Measurements from ENCODE around the gene RXFP3. TPM values are rescaled to one million over a fixed set of nuclear protein-coding genes. Genes with fewer than 3 reads are reported as not detected.

Gene RXFP3
- total and polyA plus RNA-seq, 9 donors, result not detected

DNA sequence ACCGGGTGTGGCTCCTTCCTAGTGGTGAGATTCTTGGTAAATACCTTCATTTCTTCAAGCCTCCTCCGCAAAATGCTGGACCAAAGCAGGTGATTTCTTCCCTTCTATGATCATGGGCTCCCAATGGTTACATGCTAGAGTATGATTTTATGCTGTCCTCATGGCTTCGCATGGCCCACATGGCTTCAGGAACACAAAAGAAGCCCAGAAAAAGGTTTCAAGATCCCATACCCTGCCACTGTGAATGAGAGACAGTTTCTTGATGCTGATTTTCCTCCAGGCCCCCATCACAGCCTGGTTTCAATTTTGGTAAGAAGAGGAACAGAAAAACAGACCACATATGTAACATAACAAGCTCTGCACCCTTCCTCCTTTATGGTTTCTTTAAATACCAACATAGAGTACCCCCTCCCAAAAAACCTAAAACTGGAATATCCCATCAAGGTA lies 2.4 kb upstream of the RXFP3 start:
- Histone ChIP-seq H3K9me3 (replicated peaks; ENCODE audit: control insufficient read depth, low read depth, low read length) (no peaks in the 10 kb centered on the region), H3K36me3 (ENCODE audit: control insufficient read depth, insufficient read depth, low read length) (no peaks in the 10 kb centered on the region), H3K4me1 (ENCODE audit: control insufficient read depth, insufficient read depth, low read length) (peaks cover 9% of the 10 kb centered on the region), H3K27ac (ENCODE audit: low read length) (no peak overlapping the region), H3K4me3 (ENCODE audit: low read length) (no peak overlapping the region), H3K27me3 (ENCODE audit: control insufficient read depth, insufficient read depth, low read length) (peaks cover 31% of the 10 kb centered on the region)
- no peak for DNase-seq
- WGBS (ENCODE audit: insufficient coverage), result 78% methylated on average over 1 of the region's 3 CpGs

DNA sequence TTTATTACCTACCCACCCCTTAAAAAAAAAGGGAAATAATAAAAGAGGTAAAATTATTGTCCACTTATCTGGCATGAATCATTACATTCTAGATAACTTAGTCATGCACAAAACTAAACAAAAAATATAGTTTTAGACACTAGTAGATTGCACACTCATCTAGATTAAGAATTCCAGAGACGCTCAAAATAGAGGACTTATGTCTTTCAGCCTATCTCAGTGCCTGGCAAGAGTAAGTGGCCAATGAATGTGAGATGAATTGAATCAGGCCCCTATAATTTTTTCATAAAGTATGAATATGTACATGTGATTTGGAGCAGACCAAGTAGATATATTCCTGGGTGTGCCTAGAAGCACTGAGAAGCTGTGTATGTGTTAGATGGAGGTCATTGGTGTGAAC lies 2.0 kb upstream of the RXFP3 start:
- peaks cover 9% of the 10 kb centered on the region for H3K4me1 ChIP-seq (ENCODE audit: control insufficient read depth, insufficient read depth, low read length)
- no peak for DNase-seq
- H3K36me3 ChIP-seq (ENCODE audit: control insufficient read depth, insufficient read depth, low read length), result no peaks in the 10 kb centered on the region
- H3K27me3 ChIP-seq (ENCODE audit: control insufficient read depth, insufficient read depth, low read length), result peaks cover 35% of the 10 kb centered on the region
- WGBS (ENCODE audit: insufficient coverage), result no CpG with 5 or more reads among the region's 1 CpG
- H3K9me3 ChIP-seq (replicated peaks; ENCODE audit: control insufficient read depth, low read depth, low read length), result no peaks in the 10 kb centered on the region
- H3K4me3 ChIP-seq (ENCODE audit: low read length), result no peak overlapping the region
- no peak overlapping the region for H3K27ac ChIP-seq (ENCODE audit: low read length)

DNA sequence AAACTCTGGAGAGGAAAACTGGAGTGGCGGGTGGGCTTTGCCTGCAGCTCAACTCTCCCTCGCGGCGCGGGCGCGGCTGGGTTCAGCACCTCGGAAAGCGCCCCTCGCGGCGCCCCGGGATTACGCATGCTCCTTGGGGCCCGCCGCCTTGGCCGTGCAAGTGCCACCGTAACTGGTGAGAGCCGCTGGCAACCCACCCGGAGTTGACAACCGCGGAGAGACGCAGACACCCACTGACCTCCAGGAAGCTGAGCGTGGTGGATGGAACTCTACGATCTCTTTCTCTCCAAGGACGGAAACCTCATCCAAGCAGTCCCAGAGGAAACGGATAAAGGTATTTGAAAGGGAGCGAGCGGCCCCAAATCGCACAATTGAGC lies 194 bp upstream of the RXFP3 start:
- Histone ChIP-seq H3K4me3 (ENCODE audit: low read length) (peak overlapping the region; percentile 28), H3K9me3 (replicated peaks; ENCODE audit: control insufficient read depth, low read depth, low read length) (no peaks in the 10 kb centered on the region), H3K27me3 (ENCODE audit: control insufficient read depth, insufficient read depth, low read length) (peaks cover 44% of the 10 kb centered on the region), H3K36me3 (ENCODE audit: control insufficient read depth, insufficient read depth, low read length) (no peaks in the 10 kb centered on the region), H3K27ac (ENCODE audit: low read length) (no peak overlapping the region), H3K4me1 (ENCODE audit: control insufficient read depth, insufficient read depth, low read length) (peaks cover 9% of the 10 kb centered on the region)
- peak; percentile 71 for DNase-seq
- under 1% methylated on average over 23 of the region's 30 CpGs for WGBS (ENCODE audit: insufficient coverage)

DNA sequence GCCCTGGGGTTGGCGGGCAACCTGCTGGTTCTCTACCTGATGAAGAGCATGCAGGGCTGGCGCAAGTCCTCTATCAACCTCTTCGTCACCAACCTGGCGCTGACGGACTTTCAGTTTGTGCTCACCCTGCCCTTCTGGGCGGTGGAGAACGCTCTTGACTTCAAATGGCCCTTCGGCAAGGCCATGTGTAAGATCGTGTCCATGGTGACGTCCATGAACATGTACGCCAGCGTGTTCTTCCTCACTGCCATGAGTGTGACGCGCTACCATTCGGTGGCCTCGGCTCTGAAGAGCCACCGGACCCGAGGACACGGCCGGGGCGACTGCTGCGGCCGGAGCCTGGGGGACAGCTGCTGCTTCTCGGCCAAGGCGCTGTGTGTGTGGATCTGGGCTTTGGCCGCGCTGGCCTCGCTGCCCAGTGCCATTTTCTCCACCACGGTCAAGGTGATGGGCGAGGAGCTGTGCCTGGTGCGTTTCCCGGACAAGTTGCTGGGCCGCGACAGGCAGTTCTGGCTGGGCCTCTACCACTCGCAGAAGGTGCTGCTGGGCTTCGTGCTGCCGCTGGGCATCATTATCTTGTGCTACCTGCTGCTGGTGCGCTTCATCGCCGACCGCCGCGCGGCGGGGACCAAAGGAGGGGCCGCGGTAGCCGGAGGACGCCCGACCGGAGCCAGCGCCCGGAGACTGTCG lies 976 bp downstream of the RXFP3 start:
- no peak overlapping the region for H3K27ac ChIP-seq (ENCODE audit: low read length)
- no peak for DNase-seq
- peaks cover 49% of the 10 kb centered on the region for H3K27me3 ChIP-seq (ENCODE audit: control insufficient read depth, insufficient read depth, low read length)
- H3K36me3 ChIP-seq (ENCODE audit: control insufficient read depth, insufficient read depth, low read length), result no peaks in the 10 kb centered on the region
- peaks cover 9% of the 10 kb centered on the region for H3K4me1 ChIP-seq (ENCODE audit: control insufficient read depth, insufficient read depth, low read length)
- H3K4me3 ChIP-seq (ENCODE audit: low read length), result no peak overlapping the region
- WGBS (ENCODE audit: insufficient coverage), result 44% methylated on average over 53 of the region's 54 CpGs
- no peaks in the 10 kb centered on the region for H3K9me3 ChIP-seq (replicated peaks; ENCODE audit: control insufficient read depth, low read depth, low read length)

DNA sequence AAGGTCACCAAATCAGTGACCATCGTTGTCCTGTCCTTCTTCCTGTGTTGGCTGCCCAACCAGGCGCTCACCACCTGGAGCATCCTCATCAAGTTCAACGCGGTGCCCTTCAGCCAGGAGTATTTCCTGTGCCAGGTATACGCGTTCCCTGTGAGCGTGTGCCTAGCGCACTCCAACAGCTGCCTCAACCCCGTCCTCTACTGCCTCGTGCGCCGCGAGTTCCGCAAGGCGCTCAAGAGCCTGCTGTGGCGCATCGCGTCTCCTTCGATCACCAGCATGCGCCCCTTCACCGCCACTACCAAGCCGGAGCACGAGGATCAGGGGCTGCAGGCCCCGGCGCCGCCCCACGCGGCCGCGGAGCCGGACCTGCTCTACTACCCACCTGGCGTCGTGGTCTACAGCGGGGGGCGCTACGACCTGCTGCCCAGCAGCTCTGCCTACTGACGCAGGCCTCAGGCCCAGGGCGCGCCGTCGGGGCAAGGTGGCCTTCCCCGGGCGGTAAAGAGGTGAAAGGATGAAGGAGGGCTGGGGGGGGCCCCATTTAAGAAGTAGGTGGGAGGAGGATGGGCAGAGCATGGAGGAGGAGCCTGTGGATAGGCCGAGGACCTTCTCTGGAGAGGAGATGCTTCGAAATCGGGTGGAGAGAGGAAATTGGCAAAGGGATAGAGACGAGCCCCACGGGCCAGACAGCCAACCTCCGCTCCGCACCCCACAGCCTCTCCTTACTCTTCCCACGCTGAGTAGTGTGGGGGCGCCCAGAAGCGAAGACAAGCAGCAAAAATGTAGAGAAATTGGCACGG lies 1.7 kb downstream of the RXFP3 start:
- no peaks in the 10 kb centered on the region for H3K9me3 ChIP-seq (replicated peaks; ENCODE audit: control insufficient read depth, low read depth, low read length)
- no peaks in the 10 kb centered on the region for H3K36me3 ChIP-seq (ENCODE audit: control insufficient read depth, insufficient read depth, low read length)
- H3K27ac ChIP-seq (ENCODE audit: low read length), result no peak overlapping the region
- H3K4me1 ChIP-seq (ENCODE audit: control insufficient read depth, insufficient read depth, low read length), result peaks cover 9% of the 10 kb centered on the region
- 32% methylated on average over 48 of the region's 54 CpGs for WGBS (ENCODE audit: insufficient coverage)
- H3K4me3 ChIP-seq (ENCODE audit: low read length), result no peak overlapping the region
- DNase-seq, result no peak
- peaks cover 53% of the 10 kb centered on the region for H3K27me3 ChIP-seq (ENCODE audit: control insufficient read depth, insufficient read depth, low read length)

DNA sequence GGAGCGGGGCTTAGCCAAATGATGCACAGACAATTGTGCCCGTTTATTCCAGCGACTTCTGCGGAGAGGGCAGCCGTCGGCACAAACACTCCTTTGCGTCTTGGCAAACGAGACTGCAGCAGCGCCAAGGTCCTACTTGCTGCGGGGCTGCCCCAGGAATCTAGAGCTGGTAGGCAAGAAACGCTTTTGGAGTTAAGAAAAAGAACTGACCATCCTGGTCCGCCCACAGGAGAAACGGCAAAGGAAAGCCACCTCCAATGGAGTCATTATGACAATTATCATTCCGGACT lies 2.3 kb downstream of the RXFP3 start:
- WGBS (ENCODE audit: insufficient coverage), result 36% methylated on average over 14 of the region's 14 CpGs
- H3K4me3 ChIP-seq (ENCODE audit: low read length), result no peak overlapping the region
- H3K9me3 ChIP-seq (replicated peaks; ENCODE audit: control insufficient read depth, low read depth, low read length), result no peaks in the 10 kb centered on the region
- H3K27me3 ChIP-seq (ENCODE audit: control insufficient read depth, insufficient read depth, low read length), result peaks cover 53% of the 10 kb centered on the region
- no peak for DNase-seq
- H3K27ac ChIP-seq (ENCODE audit: low read length), result no peak overlapping the region
- peaks cover 9% of the 10 kb centered on the region for H3K4me1 ChIP-seq (ENCODE audit: control insufficient read depth, insufficient read depth, low read length)
- H3K36me3 ChIP-seq (ENCODE audit: control insufficient read depth, insufficient read depth, low read length), result no peaks in the 10 kb centered on the region

DNA sequence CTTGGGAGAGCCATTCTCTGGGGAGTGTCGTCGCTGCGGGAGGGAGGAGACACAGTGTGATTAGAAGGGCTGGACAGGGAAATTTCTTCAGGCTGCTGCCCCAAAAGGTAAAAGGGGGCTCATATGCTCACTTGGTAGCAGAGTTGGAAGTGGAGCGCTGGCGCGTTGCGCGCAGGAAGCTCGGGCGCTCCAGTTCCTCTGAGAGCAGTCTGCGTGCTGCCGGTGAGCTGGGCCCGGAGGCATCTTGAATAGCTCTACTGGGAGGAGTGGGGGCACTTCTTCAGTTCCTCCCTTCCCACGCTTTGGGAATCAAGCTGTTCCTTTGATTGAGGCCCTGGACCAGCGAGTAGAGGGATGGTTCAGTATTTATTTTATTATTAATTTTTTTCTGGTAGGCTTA lies 2.7 kb downstream of the RXFP3 start:
- Histone ChIP-seq H3K4me1 (ENCODE audit: control insufficient read depth, insufficient read depth, low read length) (peaks cover 9% of the 10 kb centered on the region), H3K27ac (ENCODE audit: low read length) (no peak overlapping the region), H3K27me3 (ENCODE audit: control insufficient read depth, insufficient read depth, low read length) (peaks cover 53% of the 10 kb centered on the region), H3K4me3 (ENCODE audit: low read length) (no peak overlapping the region), H3K36me3 (ENCODE audit: control insufficient read depth, insufficient read depth, low read length) (no peaks in the 10 kb centered on the region), H3K9me3 (replicated peaks; ENCODE audit: control insufficient read depth, low read depth, low read length) (no peaks in the 10 kb centered on the region)
- DNase-seq, result no peak
- WGBS (ENCODE audit: insufficient coverage), result 19% methylated on average over 10 of the region's 15 CpGs

DNA sequence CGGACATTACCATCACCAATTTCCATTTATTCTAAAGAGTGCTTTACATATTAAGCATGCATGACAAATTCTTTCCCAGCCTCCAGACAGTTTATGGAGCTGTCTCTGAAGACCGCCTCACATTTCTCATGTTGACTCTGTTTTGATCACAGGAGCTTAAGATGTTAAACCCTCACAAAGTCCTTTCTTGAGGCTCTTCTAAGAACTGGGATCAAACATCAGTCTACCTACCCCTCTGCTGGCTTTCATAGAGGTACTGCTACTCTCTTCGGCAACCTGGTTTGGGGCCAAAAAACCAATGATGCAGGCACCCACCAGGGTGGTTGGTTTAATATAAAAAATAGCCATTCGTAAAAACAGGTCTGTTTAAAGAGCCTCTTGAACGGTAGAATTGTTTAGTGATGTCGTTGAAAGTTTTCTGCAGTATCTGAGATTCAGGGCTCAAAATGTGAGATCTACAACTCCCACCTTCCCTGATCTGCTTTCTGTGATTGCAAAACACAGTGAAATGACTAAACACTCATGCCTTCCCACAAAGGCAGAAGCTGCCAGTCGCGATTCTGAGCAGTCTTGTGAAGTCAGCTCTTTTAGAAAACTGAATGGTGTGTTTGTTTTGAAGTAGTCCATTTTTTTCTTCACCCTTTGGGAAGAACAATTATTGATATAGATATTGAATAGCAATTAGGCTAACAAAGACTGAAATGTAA lies 3.5 kb downstream of the RXFP3 start:
- WGBS (ENCODE audit: insufficient coverage), result 71% methylated on average over 1 of the region's 8 CpGs

DNA sequence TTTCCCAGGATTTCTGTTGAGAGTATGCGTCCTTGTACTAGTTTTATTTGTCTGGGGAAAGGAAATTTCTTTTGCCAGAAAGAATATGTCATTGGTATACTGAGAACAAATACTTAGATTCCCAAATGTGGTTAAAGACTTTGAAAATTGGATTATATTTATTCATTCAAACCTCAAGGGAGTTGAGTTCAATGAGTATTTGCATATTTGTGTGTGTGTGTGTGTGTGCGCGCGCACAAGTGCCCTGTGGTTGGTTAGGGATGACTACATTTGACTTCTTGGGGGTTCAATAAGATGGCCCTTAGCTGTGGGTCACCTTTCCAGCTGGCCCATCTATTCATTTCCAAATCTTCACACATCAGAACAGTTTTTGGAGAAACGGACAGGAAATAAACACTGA lies 4.9 kb downstream of the RXFP3 start:
- H3K36me3 ChIP-seq (ENCODE audit: control insufficient read depth, insufficient read depth, low read length), result no peaks in the 10 kb centered on the region
- H3K4me1 ChIP-seq (ENCODE audit: control insufficient read depth, insufficient read depth, low read length), result peaks cover 8% of the 10 kb centered on the region
- no peak overlapping the region for H3K27ac ChIP-seq (ENCODE audit: low read length)
- H3K9me3 ChIP-seq (replicated peaks; ENCODE audit: control insufficient read depth, low read depth, low read length), result no peaks in the 10 kb centered on the region
- no peak overlapping the region for H3K4me3 ChIP-seq (ENCODE audit: low read length)
- peaks cover 48% of the 10 kb centered on the region for H3K27me3 ChIP-seq (ENCODE audit: control insufficient read depth, insufficient read depth, low read length)
- no peak for DNase-seq
- no CpG with 5 or more reads among the region's 5 CpGs for WGBS (ENCODE audit: insufficient coverage)

More for the DNA sequence above, 3.5 kb downstream of the RXFP3 start:
- no peaks in the 10 kb centered on the region for H3K36me3 ChIP-seq (ENCODE audit: control insufficient read depth, insufficient read depth, low read length)
- peaks cover 9% of the 10 kb centered on the region for H3K4me1 ChIP-seq (ENCODE audit: control insufficient read depth, insufficient read depth, low read length)
- DNase-seq, result no peak
- no peak overlapping the region for H3K27ac ChIP-seq (ENCODE audit: low read length)
- no peaks in the 10 kb centered on the region for H3K9me3 ChIP-seq (replicated peaks; ENCODE audit: control insufficient read depth, low read depth, low read length)
- H3K27me3 ChIP-seq (ENCODE audit: control insufficient read depth, insufficient read depth, low read length), result peaks cover 53% of the 10 kb centered on the region
- no peak overlapping the region for H3K4me3 ChIP-seq (ENCODE audit: low read length)

DNA sequence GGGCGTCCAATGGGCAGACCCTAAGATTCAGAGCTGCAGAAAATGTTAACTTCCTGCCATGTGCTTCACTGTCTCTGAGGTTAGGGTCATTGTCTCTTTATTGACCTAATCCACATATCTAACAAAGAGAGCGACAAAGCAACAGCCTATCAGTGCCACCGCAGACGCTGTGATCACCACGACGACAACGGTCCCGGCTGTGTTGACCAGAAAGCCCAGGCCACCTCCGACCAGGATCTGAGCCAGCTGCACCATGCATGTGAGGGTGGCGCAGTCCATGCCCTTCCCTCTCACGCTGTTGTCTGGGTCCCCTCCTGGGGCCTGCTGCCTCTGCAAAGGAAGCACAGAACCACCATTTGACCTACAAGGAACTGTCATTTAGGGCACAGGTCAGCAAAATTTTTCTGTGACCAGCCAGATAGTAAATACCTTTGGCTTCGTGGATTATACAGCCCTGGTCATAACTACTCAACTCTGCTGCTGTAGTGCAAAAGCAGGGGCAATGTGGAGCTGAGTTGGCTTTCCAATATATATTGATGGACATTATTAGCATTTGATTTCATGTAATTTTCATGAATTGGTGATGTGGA lies 8.5 kb downstream of the RXFP3 start:
- H3K9me3 ChIP-seq (replicated peaks; ENCODE audit: control insufficient read depth, low read depth, low read length), result no peaks in the 10 kb centered on the region
- no peak overlapping the region for H3K27ac ChIP-seq (ENCODE audit: low read length)
- H3K4me1 ChIP-seq (ENCODE audit: control insufficient read depth, insufficient read depth, low read length), result no peaks in the 10 kb centered on the region
- 79% methylated on average over 11 of the region's 12 CpGs for WGBS (ENCODE audit: insufficient coverage)
- no peak overlapping the region for H3K4me3 ChIP-seq (ENCODE audit: low read length)
- H3K36me3 ChIP-seq (ENCODE audit: control insufficient read depth, insufficient read depth, low read length), result no peaks in the 10 kb centered on the region
- peaks cover 15% of the 10 kb centered on the region for H3K27me3 ChIP-seq (ENCODE audit: control insufficient read depth, insufficient read depth, low read length)
- DNase-seq, result no peak
